GM19239 (cell line): ENCODE data around the gene TACC2.

Experiments
- DNase-seq: peaks from one replicate; pipeline ENCODE4 v3.0.0; 2011; ENCODE audit warnings: low spot score; ENCODE audit not compliant: insufficient read length
- FAIRE-seq: peaks from 2 replicates; lab custom pipeline; 2011; peaks lifted over from hg19 to GRCh38; lab: Jason Lieb, UNC

The TACC2 gene

GRCh38 chr10:122237331-122237990 lies 248.5 kb downstream of the TACC2 start:
- DNase-seq = no peak
- FAIRE-seq = no peak

DNA sequence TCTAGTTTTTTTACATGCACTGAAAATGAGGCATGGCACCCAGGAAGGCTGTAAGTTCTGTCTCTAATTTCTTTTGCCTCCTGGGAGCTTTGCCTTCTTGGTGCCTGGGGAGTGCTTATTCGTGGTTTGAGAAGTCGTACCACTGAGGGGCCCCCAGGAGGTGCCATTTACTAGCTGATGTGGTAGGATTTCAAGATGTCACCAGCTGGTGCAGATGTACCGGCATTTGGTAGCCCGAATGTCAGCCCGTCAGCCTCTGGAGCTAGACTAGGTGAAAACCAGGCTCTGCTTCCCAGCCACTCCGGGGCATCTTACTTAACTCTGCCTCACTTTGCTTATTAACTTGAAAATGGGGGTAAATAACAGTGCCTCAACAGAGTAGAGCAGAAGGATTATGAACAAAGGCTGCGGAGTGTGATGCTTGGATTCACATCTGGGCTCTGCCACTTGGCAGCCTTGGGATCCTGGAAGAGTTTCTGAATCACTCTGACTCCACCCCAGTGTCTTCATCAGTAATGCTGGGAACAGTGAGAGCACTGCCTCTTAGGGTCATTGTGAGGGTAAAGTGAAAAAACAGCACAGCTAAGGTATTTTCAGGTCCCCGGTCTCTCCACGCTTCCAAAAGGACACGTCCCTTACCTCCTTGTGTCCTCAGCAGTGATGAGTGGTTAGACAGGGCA lies 250.8 kb downstream of the TACC2 start:
- FAIRE-seq = no peak
- no peak for DNase-seq

GRCh38 chr10:122240401-122240800 lies 251.4 kb downstream of the TACC2 start:
- FAIRE-seq = no peak
- DNase-seq = no peak

- DNase-seq (no peak), FAIRE-seq (no peak)
Measured at GRCh38 chr10:122241836-122242235, 252.9 kb downstream of the TACC2 start.

- DNase-seq (no peak), FAIRE-seq (no peak)
Measured at GRCh38 chr10:122243550-122243949, 254.6 kb downstream of the TACC2 start.

- DNase-seq = no peak
- no peak for FAIRE-seq
Measured at GRCh38 chr10:122244001-122244975, 255.3 kb downstream of the TACC2 start.

DNA sequence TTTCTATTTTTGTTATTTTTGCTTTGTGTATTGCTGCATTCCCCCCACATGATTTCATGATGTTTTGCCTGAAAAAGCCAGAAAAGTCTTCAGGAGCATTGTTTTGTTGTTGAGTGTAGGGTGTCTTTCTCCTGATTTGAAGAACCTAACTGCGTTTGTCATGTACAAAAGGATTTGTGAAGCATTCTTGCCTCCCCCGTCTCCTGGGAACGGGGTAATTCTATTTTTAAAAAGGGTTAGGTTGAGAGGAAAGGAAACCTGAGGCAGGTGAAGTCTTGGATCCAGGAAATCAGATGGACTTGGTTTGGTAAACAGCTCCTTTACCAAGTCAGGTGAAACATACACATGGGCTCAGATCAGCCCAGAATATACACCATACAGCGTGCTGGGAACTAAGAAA lies 256.2 kb downstream of the TACC2 start:
- no peak for FAIRE-seq
- no peak for DNase-seq

DNA sequence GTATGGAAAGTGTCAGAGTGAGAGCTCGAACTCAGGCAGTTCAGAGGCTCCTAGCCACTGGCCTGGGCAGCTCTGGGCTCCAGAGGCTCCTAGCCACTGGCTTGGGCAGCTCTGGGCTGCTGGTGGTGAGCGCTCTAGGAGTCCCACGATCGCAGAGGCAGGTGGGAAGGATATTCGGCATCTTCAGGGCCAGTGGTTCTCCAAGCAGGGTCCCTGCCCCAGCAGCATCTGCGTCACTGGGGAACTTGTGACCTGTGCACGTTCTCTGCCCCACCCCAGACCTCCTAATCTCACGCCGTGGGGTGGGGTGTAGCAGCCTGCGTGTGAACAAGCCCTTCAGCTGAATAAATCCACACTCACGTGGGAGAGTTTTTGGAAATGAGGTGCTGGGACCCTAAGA lies 256.9 kb downstream of the TACC2 start:
- DNase-seq = no peak
- no peak for FAIRE-seq

DNA sequence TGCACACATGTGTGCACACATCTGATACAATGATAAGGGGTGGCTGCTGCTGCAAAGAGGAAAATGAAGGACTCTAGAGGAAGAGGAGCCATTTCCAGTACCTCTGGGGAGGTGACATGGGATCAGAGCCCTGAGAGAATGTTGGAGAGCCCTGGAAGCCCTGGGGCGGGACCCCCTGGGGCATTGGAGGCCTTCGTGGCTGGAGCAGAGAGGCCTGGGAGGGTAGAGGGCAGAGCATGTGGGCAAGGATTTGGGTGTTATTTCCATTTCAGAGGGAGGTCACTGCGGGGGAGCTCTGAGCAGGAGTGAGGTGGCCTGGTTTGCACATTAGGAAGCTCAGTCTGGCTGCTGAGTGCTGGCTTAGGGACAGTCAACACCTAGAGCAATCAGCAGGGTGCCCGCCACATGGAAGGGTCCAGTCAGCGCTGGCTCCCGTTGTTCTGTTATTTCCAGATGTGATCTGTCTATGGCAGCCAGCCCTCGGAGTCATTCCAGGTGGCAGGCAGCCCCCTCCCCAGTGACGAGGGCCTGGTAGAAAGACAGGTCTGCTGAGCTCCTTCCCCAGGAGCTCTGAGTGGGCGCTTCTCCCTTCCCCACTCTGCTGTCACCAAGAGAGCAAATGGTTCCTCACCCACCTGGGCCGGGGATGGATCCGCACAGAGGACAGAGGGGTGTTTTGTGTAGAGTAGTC lies 258.0 kb downstream of the TACC2 start:
- DNase-seq (no peak), FAIRE-seq (no peak)

DNA sequence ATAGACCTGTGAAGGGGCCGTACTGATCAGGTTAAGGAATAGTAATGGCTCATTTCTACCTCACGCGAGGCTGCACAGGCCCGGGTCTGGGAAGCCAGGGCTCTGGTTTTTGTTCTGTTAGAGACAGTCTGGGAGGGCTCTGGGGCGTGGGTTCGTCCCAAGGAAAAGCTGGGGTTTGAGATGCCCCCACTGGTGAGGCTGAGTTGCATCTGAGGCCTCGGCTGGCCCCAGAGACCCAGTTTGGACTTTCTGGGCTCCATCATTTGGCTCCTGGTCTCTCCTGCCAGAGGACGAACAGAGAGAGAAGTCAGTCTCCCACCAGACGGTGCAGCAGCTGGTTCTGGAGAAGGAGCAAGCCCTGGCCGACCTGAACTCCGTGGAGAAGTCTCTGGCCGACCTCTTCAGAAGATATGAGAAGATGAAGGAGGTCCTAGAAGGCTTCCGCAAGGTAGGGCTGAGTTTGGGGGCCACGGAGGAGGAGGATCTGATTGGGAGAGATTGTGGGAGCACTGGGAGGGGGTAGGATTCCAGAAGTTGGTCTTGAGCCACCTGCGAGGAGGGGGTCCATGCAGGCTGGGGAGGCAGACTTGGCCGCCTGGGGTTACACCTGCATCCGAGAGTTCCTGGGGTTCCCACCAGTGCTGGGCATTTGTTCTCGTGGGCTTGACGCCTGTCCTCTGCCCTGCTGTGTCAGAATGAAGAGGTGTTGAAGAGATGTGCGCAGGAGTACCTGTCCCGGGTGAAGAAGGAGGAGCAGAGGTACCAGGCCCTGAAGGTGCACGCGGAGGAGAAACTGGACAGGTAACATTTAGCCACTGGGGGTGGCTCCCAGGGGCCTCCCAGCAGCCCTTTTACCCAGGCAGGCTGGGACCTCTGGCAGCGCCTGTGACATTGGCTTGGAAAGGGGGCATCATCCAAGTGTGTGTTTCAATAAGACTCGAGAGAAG lies 259.7 kb downstream of the TACC2 start:
- DNase-seq = no peak
- FAIRE-seq = no peak

GRCh38 chr10:122249303-122249850 lies 260.4 kb downstream of the TACC2 start:
- no peak for FAIRE-seq
- DNase-seq = no peak

DNA sequence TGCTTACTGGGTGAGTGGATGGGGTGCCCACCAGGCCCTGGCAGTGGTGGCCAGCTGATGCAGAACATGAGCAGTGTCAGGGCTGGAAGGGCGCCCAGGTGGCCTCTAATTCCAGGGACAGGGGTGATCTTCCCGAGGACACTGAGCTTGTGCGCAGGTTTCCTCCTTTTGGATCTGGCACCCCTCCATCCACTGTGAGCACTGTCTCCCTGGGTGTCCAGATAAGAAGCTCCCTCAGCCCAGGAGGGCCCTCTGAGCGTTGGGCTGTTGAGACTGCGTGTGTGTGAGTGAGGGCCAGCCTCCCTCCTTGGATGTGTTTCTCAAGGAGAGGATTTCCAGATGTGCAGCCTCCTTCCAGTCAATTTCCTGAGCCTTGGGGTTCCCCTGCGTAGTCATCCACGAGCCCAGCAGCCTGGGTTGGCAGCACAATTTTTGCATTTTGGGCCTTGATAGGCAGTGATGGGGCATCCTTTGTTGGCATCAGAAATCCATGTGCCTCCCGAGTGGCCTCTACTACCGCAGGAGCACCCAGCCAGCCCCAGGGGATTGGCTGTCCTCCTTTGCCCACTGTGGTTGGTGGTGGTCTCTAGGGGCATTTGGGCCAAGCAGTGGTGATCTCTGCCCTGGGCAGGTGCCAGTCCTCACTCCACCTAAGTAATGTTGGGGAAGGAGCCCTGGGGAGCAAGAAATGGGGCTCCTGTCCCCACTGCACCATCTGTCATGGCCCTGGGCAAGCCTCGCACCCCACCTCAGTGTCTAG lies 261.2 kb downstream of the TACC2 start:
- no peak for FAIRE-seq
- DNase-seq = no peak

GRCh38 chr10:122251459-122252255 lies 262.7 kb downstream of the TACC2 start:
- no peak for FAIRE-seq
- DNase-seq = no peak

DNA sequence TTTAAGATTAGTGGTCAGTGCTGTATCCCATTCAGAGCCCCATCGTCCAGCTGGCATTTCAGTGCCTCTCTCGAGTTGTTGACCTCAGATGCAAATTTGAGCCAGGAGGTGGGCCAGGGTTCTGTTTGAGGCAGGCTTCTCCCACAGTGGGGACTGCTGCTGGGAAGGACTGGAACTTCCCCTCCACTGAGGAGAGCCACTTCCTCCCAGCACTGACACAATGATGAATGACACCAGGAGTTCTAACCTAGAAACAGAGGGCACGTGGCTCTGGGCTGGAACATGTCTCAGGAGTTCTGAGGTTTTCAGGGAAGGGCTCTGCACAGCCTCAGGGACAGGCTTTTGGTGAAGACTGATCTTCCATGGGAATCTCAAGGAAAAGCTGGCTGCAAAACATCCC lies 263.8 kb downstream of the TACC2 start:
- DNase-seq (no peak), FAIRE-seq (no peak)

- no peak for DNase-seq
- no peak for FAIRE-seq
Measured at GRCh38 chr10:122253605-122254004, 264.6 kb downstream of the TACC2 start.

DNA sequence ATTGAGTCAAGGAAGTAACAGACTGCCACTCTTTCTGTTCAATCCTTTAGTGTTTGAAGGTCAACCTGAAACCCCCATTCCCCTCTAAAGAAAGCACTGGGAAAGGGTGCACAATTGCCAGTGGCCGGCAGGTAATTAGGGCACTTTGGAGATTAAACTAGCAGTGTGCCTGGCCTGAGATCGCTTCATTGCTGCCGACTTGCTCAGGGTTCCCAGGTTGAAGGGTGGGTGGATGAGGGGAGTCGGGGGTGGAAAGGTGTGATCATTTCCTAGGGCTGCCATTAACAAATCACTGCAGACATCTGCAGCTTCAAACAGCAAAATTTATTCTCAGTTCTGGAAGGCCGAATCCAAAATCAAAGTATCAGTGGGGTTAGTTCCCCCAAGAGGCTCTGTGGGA lies 265.9 kb downstream of the TACC2 start:
- FAIRE-seq = no peak
- DNase-seq = no peak

DNA sequence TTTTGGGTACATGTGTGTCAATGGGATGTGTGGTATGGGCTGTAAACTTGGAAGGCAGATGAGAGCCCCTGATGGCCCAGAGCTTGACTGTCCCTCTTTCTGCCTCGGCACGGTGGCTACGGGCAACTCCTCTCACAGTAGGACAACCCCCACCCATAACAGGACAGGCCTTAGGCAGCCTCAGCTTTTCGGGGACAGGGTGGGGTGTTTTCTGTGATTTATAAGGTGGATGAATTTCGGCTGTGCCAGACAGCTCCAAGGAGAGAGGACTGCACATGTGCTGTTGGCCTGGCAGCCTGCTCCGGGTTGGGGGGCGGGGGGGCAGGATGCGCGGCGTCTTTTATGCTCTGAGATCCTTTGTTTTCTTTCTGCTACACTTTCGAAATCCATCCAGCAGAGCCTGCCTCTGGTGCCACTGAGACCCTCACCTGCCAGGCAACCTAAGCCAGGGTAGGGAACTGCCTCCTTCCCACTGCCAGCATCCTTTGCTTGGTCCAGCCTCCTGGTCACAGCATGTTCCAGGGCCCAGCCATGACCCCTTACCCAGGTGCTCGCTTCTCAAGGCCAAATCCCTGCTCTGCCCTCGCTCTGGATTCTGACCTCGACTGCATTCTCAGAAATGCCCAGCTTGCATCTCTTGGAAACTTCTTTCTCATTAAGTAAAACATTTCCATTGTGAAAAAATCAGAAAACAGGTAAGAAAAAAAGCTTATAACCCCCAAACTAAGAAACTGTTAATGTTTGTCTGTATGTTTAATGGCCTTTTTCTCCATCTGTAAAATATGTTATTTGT lies 266.7 kb downstream of the TACC2 start:
- FAIRE-seq = no peak

More for the DNA sequence above, 266.7 kb downstream of the TACC2 start:
- no peak for DNase-seq
